ENCODE results near the gene B3GNT8.

B3GNT8 gene

GRCh38 chr19:41401483-41401882 is 25.7 kb downstream of the B3GNT8 start:
- TF ChIP-seq RARB (CRISPR knock-in tag; IDR thresholded peaks at IDR 0.05) (no peak), GLIS3 (CRISPR knock-in tag; IDR thresholded peaks at IDR 0.05) (no peak), CSRNP3 (CRISPR knock-in tag; IDR thresholded peaks at IDR 0.05) (no peak), ZNF565 (CRISPR knock-in tag; conservative IDR thresholded peaks at IDR 0.05; ENCODE audit: low read depth) (no peak), ARNTL (CRISPR knock-in tag; IDR thresholded peaks at IDR 0.05; ENCODE audit: borderline replicate concordance, low read depth) (no peak), ZFP30 (CRISPR knock-in tag; IDR thresholded peaks at IDR 0.05) (no peak)
- no peak for ATAC-seq

GRCh38 chr19:41399525-41399924 is 27.6 kb downstream of the B3GNT8 start:
- ATAC-seq = no peak
- no peak for TF ChIP-seq TSHZ2 (CRISPR knock-in tag; IDR thresholded peaks at IDR 0.05)
- TF ChIP-seq ARNTL (CRISPR knock-in tag; IDR thresholded peaks at IDR 0.05; ENCODE audit: borderline replicate concordance, low read depth) = no peak
- TF ChIP-seq ZNF70 (CRISPR knock-in tag; IDR thresholded peaks at IDR 0.05) = no peak
- TF ChIP-seq ZFP30 (CRISPR knock-in tag; IDR thresholded peaks at IDR 0.05) = no peak
- TF ChIP-seq OSR1 (CRISPR knock-in tag; IDR thresholded peaks at IDR 0.05) = no peak
- TF ChIP-seq CSDC2 (CRISPR knock-in tag; IDR thresholded peaks at IDR 0.05) = no peak
- TF ChIP-seq BACH2 (CRISPR knock-in tag; IDR thresholded peaks at IDR 0.05; ENCODE audit: borderline replicate concordance) = no peak
- no peak for TF ChIP-seq ZFP3 (CRISPR knock-in tag; IDR thresholded peaks at IDR 0.05)

GRCh38 chr19:41399091-41399490 is 28.1 kb downstream of the B3GNT8 start:
- TF ChIP-seq ZNF8 (CRISPR knock-in tag; IDR thresholded peaks at IDR 0.05) (no peak), TSHZ2 (CRISPR knock-in tag; IDR thresholded peaks at IDR 0.05) (no peak), TCF4 (CRISPR knock-in tag; IDR thresholded peaks at IDR 0.05; ENCODE audit: borderline replicate concordance) (no peak), GLIS3 (CRISPR knock-in tag; IDR thresholded peaks at IDR 0.05) (no peak), ESRRG (CRISPR knock-in tag; IDR thresholded peaks at IDR 0.05) (no peak), CSDC2 (CRISPR knock-in tag; IDR thresholded peaks at IDR 0.05) (no peak), ZFP30 (CRISPR knock-in tag; IDR thresholded peaks at IDR 0.05) (no peak), OSR1 (CRISPR knock-in tag; IDR thresholded peaks at IDR 0.05) (no peak)
- no peak for ATAC-seq

- ATAC-seq = no peak
- no peak for TF ChIP-seq ZFP3 (CRISPR knock-in tag; IDR thresholded peaks at IDR 0.05)
Observed at GRCh38 chr19:41398598-41398997, 28.6 kb downstream of the B3GNT8 start.

- TF ChIP-seq CSDC2 (CRISPR knock-in tag; IDR thresholded peaks at IDR 0.05) (no peak), CSRNP3 (CRISPR knock-in tag; IDR thresholded peaks at IDR 0.05) (no peak), POU6F1 (CRISPR knock-in tag; IDR thresholded peaks at IDR 0.05; ENCODE audit: borderline replicate concordance, low read depth) (no peak), ESRRG (CRISPR knock-in tag; IDR thresholded peaks at IDR 0.05) (no peak), TCF4 (CRISPR knock-in tag; IDR thresholded peaks at IDR 0.05; ENCODE audit: borderline replicate concordance) (no peak), TOX (CRISPR knock-in tag; IDR thresholded peaks at IDR 0.05; ENCODE audit: borderline replicate concordance) (no peak), ZNF70 (CRISPR knock-in tag; IDR thresholded peaks at IDR 0.05) (no peak), CREB5 (CRISPR knock-in tag; IDR thresholded peaks at IDR 0.05; ENCODE audit: low read depth) (no peak), ISL1 (CRISPR knock-in tag; IDR thresholded peaks at IDR 0.05) (no peak), ZFP3 (CRISPR knock-in tag; IDR thresholded peaks at IDR 0.05) (no peak), ZNF8 (CRISPR knock-in tag; IDR thresholded peaks at IDR 0.05) (no peak), GLIS3 (CRISPR knock-in tag; IDR thresholded peaks at IDR 0.05) (no peak), ZNF565 (CRISPR knock-in tag; conservative IDR thresholded peaks at IDR 0.05; ENCODE audit: low read depth) (no peak), RARB (CRISPR knock-in tag; IDR thresholded peaks at IDR 0.05) (no peak)
- peak; percentile 4; the same call in 1 of the 3 replicates for ATAC-seq
Observed at GRCh38 chr19:41398050-41398418, 29.1 kb downstream of the B3GNT8 start.

Data from SK-N-SH treated with all-trans-retinoic acid at 6 μM for 48 hours (cell line).